Ovary (tissue), 3 donors: ENCODE measurements around the gene USP46.

Experiments
- EP300 ChIP-seq: sonication (generic); formaldehyde crosslinking; IDR thresholded peaks from one replicate; pipeline ENCODE4 v1.6.1; 2017; ENCODE audit warnings: antibody characterized with exemption
- POLR2A ChIP-seq: fragments of 450-650 bp; IDR thresholded peaks from one replicate; pipeline ENCODE4 v1.6.1; 2017; ENCODE audit warnings: antibody characterized with exemption, mild to moderate bottlenecking, moderate library complexity
- TF ChIP-seq, protein P1 (sequence below), 3 donors: fragments of 450-650 bp in 2 of 3; fragments of 200-600 bp in 1 of 3; IDR thresholded peaks; one replicate each; pipeline versions ENCODE4 v1.5.1 to v1.8.0; 2016 to 2022; ENCODE audit warnings: antibody characterized with exemption in 3 of 3, mild to moderate bottlenecking in 1 of 3
- donor health status: DM: no; HTN: no; CAD: no.

DNA sequence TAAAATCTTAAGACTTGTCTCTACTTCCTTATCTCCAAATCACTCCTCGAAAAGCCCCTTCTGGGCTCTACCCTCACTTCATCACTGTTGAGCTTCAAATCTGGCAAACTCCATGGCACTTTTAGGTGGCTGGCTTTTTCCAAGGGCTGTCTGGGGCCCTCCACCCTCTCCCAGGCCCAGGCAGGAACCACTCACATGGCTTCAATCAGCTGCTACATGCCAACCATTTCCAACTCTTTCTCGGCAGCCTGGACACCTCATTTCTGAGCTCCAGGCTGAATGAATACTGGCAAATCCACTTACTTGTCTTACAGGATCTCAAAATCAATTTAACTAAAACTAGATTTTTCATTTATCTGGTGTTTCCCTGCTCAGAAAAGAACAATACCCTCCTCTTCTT lies 22.0 kb downstream of the USP46 start:
- TF ChIP-seq, protein P1, sequence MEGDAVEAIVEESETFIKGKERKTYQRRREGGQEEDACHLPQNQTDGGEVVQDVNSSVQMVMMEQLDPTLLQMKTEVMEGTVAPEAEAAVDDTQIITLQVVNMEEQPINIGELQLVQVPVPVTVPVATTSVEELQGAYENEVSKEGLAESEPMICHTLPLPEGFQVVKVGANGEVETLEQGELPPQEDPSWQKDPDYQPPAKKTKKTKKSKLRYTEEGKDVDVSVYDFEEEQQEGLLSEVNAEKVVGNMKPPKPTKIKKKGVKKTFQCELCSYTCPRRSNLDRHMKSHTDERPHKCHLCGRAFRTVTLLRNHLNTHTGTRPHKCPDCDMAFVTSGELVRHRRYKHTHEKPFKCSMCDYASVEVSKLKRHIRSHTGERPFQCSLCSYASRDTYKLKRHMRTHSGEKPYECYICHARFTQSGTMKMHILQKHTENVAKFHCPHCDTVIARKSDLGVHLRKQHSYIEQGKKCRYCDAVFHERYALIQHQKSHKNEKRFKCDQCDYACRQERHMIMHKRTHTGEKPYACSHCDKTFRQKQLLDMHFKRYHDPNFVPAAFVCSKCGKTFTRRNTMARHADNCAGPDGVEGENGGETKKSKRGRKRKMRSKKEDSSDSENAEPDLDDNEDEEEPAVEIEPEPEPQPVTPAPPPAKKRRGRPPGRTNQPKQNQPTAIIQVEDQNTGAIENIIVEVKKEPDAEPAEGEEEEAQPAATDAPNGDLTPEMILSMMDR (IDR thresholded peaks at IDR 0.05): no peak
- no peak for TF ChIP-seq EP300
- no peak for TF ChIP-seq POLR2A
